H9 (cell line): ENCODE data around the gene UBE4B. TPM values are rescaled to one million over a fixed set of nuclear protein-coding genes. Genes with fewer than 3 reads are reported as not detected.

Experiments used
- DNase-seq: peaks from one replicate; pipeline ENCODE4 v3.0.0-alpha.2; 2017
- H2AFZ ChIP-seq: one replicate; pipeline ENCODE4 v1.6.1; 2013; ENCODE audit warnings: mild to moderate bottlenecking, low read length, control low read depth, moderate library complexity
- H2AK5ac ChIP-seq: 2 replicates; pipeline ENCODE4 v1.6.1; 2013; ENCODE audit warnings: low read length, control low read depth, mixed read lengths; ENCODE audit not compliant: insufficient read length
- H2BK120ac ChIP-seq: one replicate; pipeline ENCODE4 v1.6.1; 2013; ENCODE audit warnings: low read depth, mild to moderate bottlenecking, low read length, control low read depth, inconsistent platforms; ENCODE audit not compliant: poor library complexity, severe bottlenecking
- H2BK12ac ChIP-seq: 2 replicates; pipeline ENCODE4 v1.6.1; 2013; ENCODE audit warnings: low read length, control low read depth, mixed read lengths, low read depth; ENCODE audit not compliant: insufficient read length
- H2BK15ac ChIP-seq: 2 replicates; pipeline ENCODE4 v1.6.1; 2013; ENCODE audit warnings: low read depth, low read length, control low read depth
- H2BK20ac ChIP-seq: one replicate; pipeline ENCODE4 v1.6.1; 2013; ENCODE audit warnings: low read depth, mild to moderate bottlenecking, low read length, control low read depth, inconsistent platforms; ENCODE audit not compliant: poor library complexity, severe bottlenecking
- H2BK5ac ChIP-seq: 2 replicates; pipeline ENCODE4 v1.6.1; 2013; ENCODE audit warnings: low read length, control low read depth, mixed read lengths; ENCODE audit not compliant: insufficient read length
- H3K14ac ChIP-seq: 2 replicates; pipeline ENCODE4 v1.6.1; 2013; ENCODE audit warnings: low read length, control low read depth; ENCODE audit not compliant: insufficient read depth
- H3K18ac ChIP-seq: 2 replicates; pipeline ENCODE4 v1.6.1; 2013; ENCODE audit warnings: low read depth, mild to moderate bottlenecking, mixed read lengths, low read length, control low read depth; ENCODE audit not compliant: insufficient read length
- H3K23ac ChIP-seq: 2 replicates; pipeline ENCODE4 v1.6.1; 2013; ENCODE audit warnings: low read length, control low read depth, mixed read lengths, low read depth; ENCODE audit not compliant: insufficient read length
- H3K23me2 ChIP-seq: 2 replicates; pipeline ENCODE4 v1.6.1; 2013; ENCODE audit warnings: low read depth, mild to moderate bottlenecking, mixed read lengths, low read length, control low read depth; ENCODE audit not compliant: insufficient read length, poor library complexity, severe bottlenecking
- H3K27ac ChIP-seq: 2 replicates; pipeline ENCODE4 v1.5.1; 2013; ENCODE audit warnings: low read length, control low read depth, mixed read lengths, low read depth; ENCODE audit not compliant: insufficient read length
- H3K27me3 ChIP-seq: 2 replicates; pipeline ENCODE4 v1.6.1; 2013; ENCODE audit warnings: low read length, control low read depth, inconsistent platforms; ENCODE audit not compliant: insufficient read depth
- H3K4ac ChIP-seq: 2 replicates; pipeline ENCODE4 v1.6.1; 2013; ENCODE audit warnings: low read depth, mild to moderate bottlenecking, control low read depth, inconsistent platforms, low read length, moderate library complexity
- H3K4me1 ChIP-seq: 2 replicates; pipeline ENCODE4 v1.6.1; 2013; ENCODE audit warnings: low read length, control low read depth, inconsistent platforms; ENCODE audit not compliant: insufficient read depth
- H3K4me2 ChIP-seq: 2 replicates; pipeline ENCODE4 v1.6.1; 2013; ENCODE audit warnings: low read length, control low read depth, mixed read lengths; ENCODE audit not compliant: insufficient read length, insufficient read depth
- H3K56ac ChIP-seq: 2 replicates; pipeline ENCODE4 v1.6.1; 2013; ENCODE audit warnings: low read depth, mild to moderate bottlenecking, mixed read lengths, low read length, control low read depth; ENCODE audit not compliant: insufficient read length
- H3K79me1 ChIP-seq: 2 replicates; pipeline ENCODE4 v1.6.1; 2013; ENCODE audit warnings: low read depth, mild to moderate bottlenecking, moderate library complexity, low read length, control low read depth, inconsistent platforms; ENCODE audit not compliant: insufficient read depth, poor library complexity, severe bottlenecking
- H3K79me2 ChIP-seq: 2 replicates; pipeline ENCODE4 v1.6.1; 2013; ENCODE audit warnings: low read length, control low read depth, inconsistent platforms; ENCODE audit not compliant: insufficient read depth
- H3K9ac ChIP-seq: 2 replicates; pipeline ENCODE4 v1.6.1; 2013; ENCODE audit warnings: low read length, control low read depth, mixed read lengths; ENCODE audit not compliant: insufficient read length; ENCODE audit errors: extremely low read depth
- H3K9me3 ChIP-seq: one replicate; pipeline ENCODE4 v1.6.1; 2013; ENCODE audit warnings: low read depth, low read length, inconsistent platforms; ENCODE audit not compliant: control insufficient read depth
- H3T11ph ChIP-seq: one replicate; pipeline ENCODE4 v1.6.1; 2013; ENCODE audit warnings: mild to moderate bottlenecking, low read length, control low read depth, inconsistent platforms
- H4K20me1 ChIP-seq: one replicate; pipeline ENCODE4 v1.6.1; 2013; ENCODE audit not compliant: control insufficient read depth, insufficient read length, insufficient read depth
- H4K5ac ChIP-seq: 2 replicates; pipeline ENCODE4 v1.6.1; 2013; ENCODE audit warnings: low read depth, mild to moderate bottlenecking, mixed read lengths, low read length, control low read depth; ENCODE audit not compliant: insufficient read length
- H4K8ac ChIP-seq: replicated peaks from 2 replicates; pipeline ENCODE4 v1.6.1; 2013; ENCODE audit warnings: low read length, control low read depth, mixed read lengths, low read depth; ENCODE audit not compliant: insufficient read length
- H4K91ac ChIP-seq: 2 replicates; pipeline ENCODE4 v1.6.1; 2013; ENCODE audit warnings: low read depth, mild to moderate bottlenecking, moderate library complexity, mixed read lengths, low read length, control low read depth; ENCODE audit not compliant: insufficient read length
- H3K27ac Mint-ChIP-seq, 3 experiments: 2 replicates in 2 of 3; 3 replicates in 1 of 3; pipeline ENCODE4 v1.8.0; 2020 to 2021; ENCODE audit warnings: mixed read lengths in 3 of 3, mild to moderate bottlenecking in 1 of 3, moderate library complexity in 1 of 3
- H3K27me3 Mint-ChIP-seq: 2 replicates; pipeline ENCODE4 v1.8.0; 2021; ENCODE audit warnings: low read depth, mild to moderate bottlenecking, moderate library complexity, mixed read lengths
- H3K36me3 Mint-ChIP-seq, 3 experiments: 2 replicates in 2 of 3; 3 replicates in 1 of 3; pipeline ENCODE4 v1.8.0; 2020 to 2021; ENCODE audit warnings: low read depth in 3 of 3, mixed read lengths in 3 of 3; ENCODE audit not compliant: insufficient read depth in 1 of 3
- H3K4me1 Mint-ChIP-seq, 2 experiments: 2 replicates each; pipeline ENCODE4 v1.8.0; 2020; ENCODE audit warnings: mixed read lengths in 2 of 2
- H3K4me3 Mint-ChIP-seq, 2 experiments: 2 replicates in 1 of 2; 3 replicates in 1 of 2; pipeline ENCODE4 v1.8.0; 2020 to 2021; ENCODE audit warnings: mild to moderate bottlenecking in 2 of 2, mixed read lengths in 2 of 2, moderate library complexity in 1 of 2
- H3K9me3 Mint-ChIP-seq, 2 experiments: 2 replicates in 1 of 2; 3 replicates in 1 of 2; pipeline ENCODE4 v1.8.0; 2020; ENCODE audit warnings: mild to moderate bottlenecking in 2 of 2, mixed read lengths in 2 of 2, moderate library complexity in 1 of 2
- CTCF ChIP-seq: fragments of 200-600 bp; sonication (generic); conservative IDR thresholded peaks from 3 replicates; pipeline ENCODE4 v1.8.0; 2021; ENCODE audit warnings: antibody characterized with exemption, mild to moderate bottlenecking
- WGBS: extraction: QIAGEN DNeasy Blood & Tissue Kit; methylation state at CpG from one replicate; pipeline ENCODE4 v1.1.7; 2013; ENCODE audit warnings: missing lambda C conversion rate, low lambda C conversion rate, mixed read lengths; ENCODE audit not compliant: insufficient read length; ENCODE audit errors: extremely low coverage; 5-methylcytosine and 5-hydroxymethylcytosine counted together
- total RNA-seq: library from RNA; stranded (reverse); gene quantifications from 2 replicates; pipeline ENCODE4 v1.2.1, GENCODE V29; 2021

The UBE4B gene
- total RNA-seq, 1 experiment from 2014 or later, result 67.6 TPM

- no peak for DNase-seq
- TF ChIP-seq CTCF, result no peak
- no peaks in the 10 kb centered on the region for H3K79me1 ChIP-seq
- Mint-ChIP-seq H3K9me3 (peaks cover 4 to 8% of the 10 kb centered on the region in 2 experiments; a peak in 4 of 5 replicates), H3K27me3 (no peaks in the 10 kb centered on the region), H3K27ac (peak overlapping the region in 1 of 3 experiments; percentile 25; a peak in 2 of 7 replicates), H3K4me1 (peaks cover 0 to 2% of the 10 kb centered on the region in 2 experiments; a peak in 2 of 4 replicates), H3K4me3 (no peak overlapping the region), H3K36me3 (peaks cover 0 to 6% (median 6%) of the 10 kb centered on the region in 3 experiments; a peak in 5 of 7 replicates)
- no peak overlapping the region for H4K5ac ChIP-seq
- H3K9me3 ChIP-seq, result no peaks in the 10 kb centered on the region
- no peak overlapping the region for H3K27ac ChIP-seq
- no peak overlapping the region for H3K56ac ChIP-seq
- H2AK5ac ChIP-seq, result no peak overlapping the region
- H3T11ph ChIP-seq, result no peak overlapping the region
- H4K20me1 ChIP-seq, result no peaks in the 10 kb centered on the region
- no peaks in the 10 kb centered on the region for H3K27me3 ChIP-seq
- no peak overlapping the region for H3K4ac ChIP-seq
- no peak overlapping the region for H3K9ac ChIP-seq
- H2AFZ ChIP-seq, result no peak overlapping the region
- no peaks in the 10 kb centered on the region for H3K4me1 ChIP-seq
- no peak overlapping the region for H3K23ac ChIP-seq
- H4K8ac ChIP-seq, result no peak overlapping the region
- H3K4me2 ChIP-seq, result no peak overlapping the region
- H3K79me2 ChIP-seq, result no peaks in the 10 kb centered on the region
- H2BK15ac ChIP-seq, result no peak overlapping the region
- no peak overlapping the region for H2BK20ac ChIP-seq
- no peak overlapping the region for H2BK5ac ChIP-seq
- H3K18ac ChIP-seq, result no peak overlapping the region
- no peaks in the 10 kb centered on the region for H3K23me2 ChIP-seq
- no peak overlapping the region for H2BK12ac ChIP-seq
- H3K14ac ChIP-seq, result no peak overlapping the region
- no CpG with 5 or more reads among the region's 2 CpGs for WGBS
- no peak overlapping the region for H2BK120ac ChIP-seq
- no peak overlapping the region for H4K91ac ChIP-seq
These were observed 153.0 kb downstream of the UBE4B start for GRCh38 chr1:10185759-10186158.
